SU-DHL-6 (cell line): ENCODE measurements around the gene ARHGEF4.

Source experiments
- H2AFZ ChIP-seq: fragments of 200-600 bp; sonication (generic); 2 replicates; pipeline ENCODE4 v1.6.1; 2014; ENCODE audit warnings: low read depth, mild to moderate bottlenecking, moderate library complexity, mixed read lengths, antibody characterized with exemption, low read length; ENCODE audit not compliant: severe bottlenecking
- H3F3A ChIP-seq: fragments of 200-600 bp; shearing (Covaris generic); 2 replicates; pipeline ENCODE4 v1.6.0; 2016; ENCODE audit warnings: antibody characterized with exemption, mild to moderate bottlenecking; ENCODE audit not compliant: insufficient read depth
- H3K27ac ChIP-seq: fragments of 200-600 bp; sonication (generic); 2 replicates; pipeline ENCODE4 v1.5.1; 2016; ENCODE audit warnings: low read depth, mild to moderate bottlenecking, low read length, moderate library complexity, mixed read lengths
- H3K27me3 ChIP-seq: fragments of 200-600 bp; sonication (generic), shearing (Covaris generic); 2 replicates; pipeline ENCODE4 v1.6.0; 2014; ENCODE audit warnings: mild to moderate bottlenecking, low read length
- H3K36me3 ChIP-seq: fragments of 200-600 bp; sonication (generic); 2 replicates; pipeline ENCODE4 v1.6.1; 2014; ENCODE audit warnings: mild to moderate bottlenecking, low read length, mixed read lengths
- H3K4me2 ChIP-seq: fragments of 300-600, 200-600 bp; shearing (Covaris generic), sonication (generic); 2 replicates; pipeline ENCODE4 v1.6.0; 2014; ENCODE audit warnings: low read length, low read depth, mild to moderate bottlenecking; ENCODE audit not compliant: poor library complexity, severe bottlenecking
- H3K4me3 ChIP-seq: fragments of 200-600 bp; sonication (generic); 2 replicates; pipeline ENCODE4 v1.5.1; 2014; ENCODE audit warnings: antibody characterized with exemption, low read length, mild to moderate bottlenecking, mixed read lengths; ENCODE audit not compliant: insufficient read depth, poor library complexity, severe bottlenecking
- H3K79me2 ChIP-seq: fragments of 200-600 bp; sonication (generic); 2 replicates; pipeline ENCODE4 v1.6.1; 2014; ENCODE audit warnings: mild to moderate bottlenecking, low read length, moderate library complexity; ENCODE audit not compliant: insufficient read depth
- H3K9ac ChIP-seq: fragments of 200-600 bp; sonication (generic); 2 replicates; pipeline ENCODE4 v1.7.0; 2014; ENCODE audit warnings: mild to moderate bottlenecking, low read length
- H3K9me2 ChIP-seq: fragments of 200-600 bp; sonication (generic); replicated peaks from 2 replicates; pipeline ENCODE4 v1.6.1; 2014; ENCODE audit warnings: low read length; ENCODE audit not compliant: insufficient read depth
- H3K9me3 ChIP-seq: fragments of 200-600 bp; sonication (generic); 2 replicates; pipeline ENCODE4 v1.6.1; 2014; ENCODE audit warnings: low read length, mixed read lengths; ENCODE audit not compliant: insufficient read depth
- H4K20me1 ChIP-seq: fragments of 200-600 bp; sonication (generic); 2 replicates; pipeline ENCODE4 v1.6.1; 2014; ENCODE audit warnings: low read depth, mild to moderate bottlenecking, antibody characterized with exemption, low read length, moderate library complexity, mixed read lengths
- CTCF ChIP-seq: fragments of 200-600 bp; sonication (generic); IDR thresholded peaks from one replicate; pipeline ENCODE4 v1.5.1; 2017; ENCODE audit warnings: antibody characterized with exemption, mild to moderate bottlenecking, low read length, moderate library complexity; ENCODE audit not compliant: insufficient read depth, poor library complexity, severe bottlenecking
- EZH2phosphoT487 ChIP-seq: fragments of 200-600 bp; sonication (generic), shearing (Covaris generic); conservative IDR thresholded peaks from 2 replicates; pipeline ENCODE4 v1.6.1; 2018; ENCODE audit warnings: mild to moderate bottlenecking, antibody characterized with exemption, low read length, moderate library complexity, mixed read lengths

ARHGEF4 gene

DNA sequence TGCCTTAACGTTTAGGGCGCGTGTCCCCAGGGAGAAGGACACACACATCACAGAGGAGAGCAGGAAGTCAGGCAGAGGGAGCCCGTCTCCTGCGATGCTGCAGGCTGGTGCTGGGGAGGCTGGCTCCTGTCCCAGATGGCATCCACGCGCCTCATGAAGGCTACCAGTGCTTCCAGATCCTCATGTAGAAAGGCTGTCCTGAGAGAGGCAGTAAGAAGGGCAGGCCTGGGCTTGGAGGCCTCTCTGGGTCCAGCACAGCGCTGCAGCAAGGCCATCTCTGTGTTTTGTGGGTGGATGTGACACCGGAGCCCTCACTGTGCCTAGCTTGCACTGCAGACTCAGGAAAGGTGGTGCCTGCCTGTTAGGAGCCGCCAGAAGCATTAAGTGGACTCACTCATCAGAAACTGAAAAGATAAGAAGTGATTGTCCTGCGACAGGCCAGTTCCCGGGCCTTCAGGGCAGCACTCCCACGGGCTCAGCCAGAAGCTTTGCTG is 193.8 kb downstream of the ARHGEF4 start:
- H3K27ac ChIP-seq: no peak overlapping the region
- H3F3A ChIP-seq: no peaks in the 10 kb centered on the region
- no peaks in the 10 kb centered on the region for H3K79me2 ChIP-seq
- no peak overlapping the region for H2AFZ ChIP-seq
- H4K20me1 ChIP-seq: no peaks in the 10 kb centered on the region
- no peak overlapping the region for H3K9ac ChIP-seq
- no peaks in the 10 kb centered on the region for H3K36me3 ChIP-seq
- H3K27me3 ChIP-seq: no peaks in the 10 kb centered on the region
- H3K9me3 ChIP-seq: no peaks in the 10 kb centered on the region
- no peaks in the 10 kb centered on the region for H3K9me2 ChIP-seq
- H3K4me3 ChIP-seq: no peak overlapping the region
- TF ChIP-seq EZH2phosphoT487 (no peak), CTCF (no peak)
- no peak overlapping the region for H3K4me2 ChIP-seq

- Histone ChIP-seq H3K9me3 (no peaks in the 10 kb centered on the region), H3K27ac (no peak overlapping the region)
Observed at GRCh38 chr2:131031431-131031841, 194.7 kb downstream of the ARHGEF4 start.

DNA sequence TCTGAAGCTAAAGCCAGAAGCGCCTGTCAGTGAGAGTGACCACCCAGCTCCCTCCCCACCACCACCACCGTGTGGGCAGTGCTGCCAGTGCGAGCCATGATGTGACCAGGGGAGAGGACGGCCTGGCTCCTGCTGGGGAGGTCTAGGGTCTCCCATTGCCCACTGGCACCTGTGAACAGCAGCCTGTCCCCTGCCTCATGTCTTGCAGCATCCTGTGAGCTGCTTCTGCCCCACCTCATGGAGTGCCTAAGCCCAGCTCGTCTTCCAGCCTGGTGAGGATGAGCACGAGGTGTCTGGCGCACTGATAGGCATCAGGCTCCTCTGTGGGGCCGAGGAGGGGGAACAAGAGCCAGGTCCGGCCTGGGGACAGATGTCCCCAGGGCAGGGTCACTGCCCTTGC is 195.2 kb downstream of the ARHGEF4 start:
- Histone ChIP-seq H3K9ac (no peak overlapping the region), H3K9me2 (no peaks in the 10 kb centered on the region), H3K27me3 (no peaks in the 10 kb centered on the region), H3K9me3 (no peaks in the 10 kb centered on the region), H3K36me3 (no peaks in the 10 kb centered on the region), H2AFZ (no peak overlapping the region), H3K27ac (no peak overlapping the region), H3K4me2 (no peak overlapping the region), H4K20me1 (no peaks in the 10 kb centered on the region), H3F3A (no peaks in the 10 kb centered on the region), H3K79me2 (no peaks in the 10 kb centered on the region), H3K4me3 (no peak overlapping the region)
- TF ChIP-seq EZH2phosphoT487 (no peak), CTCF (no peak)

More at GRCh38 chr2:131031431-131031841, 194.7 kb downstream of the ARHGEF4 start:
- Histone ChIP-seq H3K27me3 (no peaks in the 10 kb centered on the region), H3K4me2 (no peak overlapping the region), H3K36me3 (no peaks in the 10 kb centered on the region), H3F3A (no peaks in the 10 kb centered on the region), H3K9ac (no peak overlapping the region), H3K9me2 (no peaks in the 10 kb centered on the region), H4K20me1 (no peaks in the 10 kb centered on the region), H3K4me3 (no peak overlapping the region), H3K79me2 (no peaks in the 10 kb centered on the region), H2AFZ (no peak overlapping the region)
- TF ChIP-seq EZH2phosphoT487: no peak
- TF ChIP-seq CTCF: no peak
